Caco-2 (cell line): ENCODE results near the gene SULT2B1. TPM values are rescaled to one million over a fixed set of nuclear protein-coding genes. Genes with fewer than 3 reads are reported as not detected.

Experiments
- BruUV-seq: library from RNA; stranded (reverse); fragments of 400-500 nt; replicated peaks from 2 replicates; lab custom pipeline; 2021; lab: Mats Ljungman, UMichigan
- CTCF ChIA-PET: fragments of 300-600 bp; sonication (Branson Sonifier 250); formaldehyde crosslinking; loops from one replicate; lab custom pipeline; 2022; ENCODE audit warnings: antibody characterized with exemption; lab: Charles Lee
- POLR2A ChIA-PET: fragments of 300-600 bp; sonication (Branson Sonifier 250); formaldehyde crosslinking; loops from one replicate; lab custom pipeline; 2022; ENCODE audit warnings: antibody characterized with exemption; lab: Charles Lee
- DNase-seq, 2 experiments: peaks; one replicate each; pipeline versions ENCODE4 v3.0.0 to v3.0.0-alpha.2; 2020 to 2022
- H3K27me3 ChIP-seq: replicated peaks from 2 replicates; pipeline ENCODE4 v1.6.0; 2011; ENCODE audit warnings: low read length; ENCODE audit not compliant: control insufficient read depth, insufficient read depth
- H3K36me3 ChIP-seq: 2 replicates; pipeline ENCODE4 v1.5.1; 2011; ENCODE audit warnings: low read length; ENCODE audit not compliant: control insufficient read depth, insufficient read depth
- H3K4me1 ChIP-seq: fragments of 250-450 bp; sonication (Bioruptor Pico); 2 replicates; pipeline ENCODE4 v1.5.1; 2020; ENCODE audit warnings: mild to moderate bottlenecking
- H3K4me3 ChIP-seq: 2 replicates; pipeline ENCODE4 v1.5.1; 2011; ENCODE audit warnings: low read depth, mild to moderate bottlenecking, control low read depth, low read length
- H3K9me3 ChIP-seq: fragments of 250-450 bp; sonication (Bioruptor Pico); 2 replicates; pipeline ENCODE4 v1.5.1; 2020; ENCODE audit warnings: mild to moderate bottlenecking, moderate library complexity
- H3K27ac Mint-ChIP-seq: one replicate; pipeline ENCODE4 v1.8.0; 2022; ENCODE audit warnings: mixed read lengths; ENCODE audit not compliant: unreplicated experiment
- H3K27me3 Mint-ChIP-seq: one replicate; pipeline ENCODE4 v1.8.0; 2022; ENCODE audit warnings: mixed read lengths; ENCODE audit not compliant: insufficient read depth, unreplicated experiment
- H3K36me3 Mint-ChIP-seq: one replicate; pipeline ENCODE4 v1.8.0; 2022; ENCODE audit warnings: mild to moderate bottlenecking, mixed read lengths; ENCODE audit not compliant: insufficient read depth, unreplicated experiment
- H3K4me1 Mint-ChIP-seq: one replicate; pipeline ENCODE4 v1.8.0; 2022; ENCODE audit warnings: low read depth, mixed read lengths; ENCODE audit not compliant: unreplicated experiment
- H3K4me3 Mint-ChIP-seq: one replicate; pipeline ENCODE4 v1.8.0; 2022; ENCODE audit warnings: mild to moderate bottlenecking, moderate library complexity, mixed read lengths; ENCODE audit not compliant: unreplicated experiment
- H3K9me3 Mint-ChIP-seq: one replicate; pipeline ENCODE4 v1.8.0; 2022; ENCODE audit warnings: mixed read lengths; ENCODE audit not compliant: unreplicated experiment
- intact Hi-C: fragments of 100-400 bp; cut with micrococcal nuclease; formaldehyde crosslinking; loops from one replicate; pipeline ENCODE4 v1.10.0; 2022; ENCODE audit not compliant: unreplicated experiment
- total RNA-seq: library from RNA; stranded (reverse); gene quantifications from 2 replicates; pipeline ENCODE4 v1.2.3, GENCODE V29; 2022
- TF ChIP-seq, protein P1 (sequence below), 2 experiments: fragments of 200-600 bp in 1 of 2; IDR thresholded peaks; 1 replicate in 1 of 2; 2 replicates in 1 of 2; pipeline versions ENCODE4 v1.5.1 to v1.8.0; 2011 to 2022; ENCODE audit warnings: antibody characterized with exemption in 1 of 2, control low read depth in 1 of 2, inconsistent platforms in 1 of 2, low read depth in 1 of 2, low read length in 1 of 2, mild to moderate bottlenecking in 1 of 2, moderate library complexity in 1 of 2; ENCODE audit not compliant: insufficient read depth in 1 of 2, severe bottlenecking in 1 of 2, unreplicated experiment in 1 of 2

SULT2B1 gene
- total RNA-seq, 1 experiment from 2014 or later = 1.4 TPM

GRCh38 chr19:48506138-48506733, 45.7 kb upstream of the SULT2B1 start:
- ChIA-PET CTCF (interaction anchor here (0.6 to 5.9 kb wide), 17 partner anchors 12 to 185 kb away, joined by 3 to 112 read pairs (median 4); partner anchors contain the start of genes RPL18 and SPHK2), POLR2A (interaction anchor here (0.6 to 1.1 kb wide), 5 partner anchors 13 to 146 kb away, joined by 3 to 10 read pairs (median 4); no protein-coding TSS in a partner anchor)
- BruUV-seq = no TSS peak
- no peaks in the 10 kb centered on the region for H3K36me3 ChIP-seq
- H3K27me3 ChIP-seq = no peaks in the 10 kb centered on the region
- intact Hi-C loops = loop anchor here (1.0 kb wide), 1 partner anchor 78 kb away; no protein-coding TSS in a partner anchor
- peaks cover 15% of the 10 kb centered on the region for H3K36me3 Mint-ChIP-seq
- peaks cover 17% of the 10 kb centered on the region for H3K4me1 Mint-ChIP-seq
- H3K4me1 ChIP-seq = peaks cover 18% of the 10 kb centered on the region; the same call in 1 of the 2 replicates
- no peak overlapping the region for H3K27ac Mint-ChIP-seq
- H3K4me3 ChIP-seq = no peak overlapping the region
- no peak overlapping the region for H3K4me3 Mint-ChIP-seq
- no peaks in the 10 kb centered on the region for H3K9me3 Mint-ChIP-seq
- TF ChIP-seq, protein P1, sequence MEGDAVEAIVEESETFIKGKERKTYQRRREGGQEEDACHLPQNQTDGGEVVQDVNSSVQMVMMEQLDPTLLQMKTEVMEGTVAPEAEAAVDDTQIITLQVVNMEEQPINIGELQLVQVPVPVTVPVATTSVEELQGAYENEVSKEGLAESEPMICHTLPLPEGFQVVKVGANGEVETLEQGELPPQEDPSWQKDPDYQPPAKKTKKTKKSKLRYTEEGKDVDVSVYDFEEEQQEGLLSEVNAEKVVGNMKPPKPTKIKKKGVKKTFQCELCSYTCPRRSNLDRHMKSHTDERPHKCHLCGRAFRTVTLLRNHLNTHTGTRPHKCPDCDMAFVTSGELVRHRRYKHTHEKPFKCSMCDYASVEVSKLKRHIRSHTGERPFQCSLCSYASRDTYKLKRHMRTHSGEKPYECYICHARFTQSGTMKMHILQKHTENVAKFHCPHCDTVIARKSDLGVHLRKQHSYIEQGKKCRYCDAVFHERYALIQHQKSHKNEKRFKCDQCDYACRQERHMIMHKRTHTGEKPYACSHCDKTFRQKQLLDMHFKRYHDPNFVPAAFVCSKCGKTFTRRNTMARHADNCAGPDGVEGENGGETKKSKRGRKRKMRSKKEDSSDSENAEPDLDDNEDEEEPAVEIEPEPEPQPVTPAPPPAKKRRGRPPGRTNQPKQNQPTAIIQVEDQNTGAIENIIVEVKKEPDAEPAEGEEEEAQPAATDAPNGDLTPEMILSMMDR (IDR thresholded peaks at IDR 0.05; ENCODE audit: insufficient read depth in 1 of 2, low read depth in 1 of 2, low read length in 1 of 2, severe bottlenecking in 1 of 2, unreplicated experiment in 1 of 2) = peak; percentile 29 to 61
- H3K27me3 Mint-ChIP-seq = no peaks in the 10 kb centered on the region
- DNase-seq = peak in 1 of 2 experiments; percentile 50
- no peaks in the 10 kb centered on the region for H3K9me3 ChIP-seq

DNA sequence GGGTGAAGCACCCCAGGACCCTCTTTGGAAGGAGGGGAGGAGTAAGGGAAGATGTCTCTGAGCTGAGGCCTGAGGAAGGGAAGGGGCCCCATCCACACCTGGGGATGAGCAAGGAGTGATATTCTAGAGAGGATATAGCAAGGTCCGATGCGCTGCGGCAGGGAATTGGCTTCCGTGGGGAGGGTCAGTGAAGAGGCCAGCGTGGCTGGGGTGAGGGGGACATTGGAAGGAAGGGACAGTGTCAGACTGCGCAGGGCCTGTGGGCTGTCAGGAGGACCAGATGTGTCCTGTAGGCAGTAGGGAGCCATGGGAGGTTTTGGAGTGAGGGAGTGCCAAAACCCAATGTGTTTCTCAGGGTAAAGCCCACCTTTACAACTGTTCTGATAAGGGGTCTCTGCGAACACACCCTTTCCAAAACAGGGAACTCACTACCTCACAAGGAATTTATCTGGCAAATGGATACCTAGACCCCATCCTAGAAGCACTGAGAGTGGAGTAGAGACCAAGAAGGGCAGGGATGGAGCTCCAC, 44.0 kb upstream of the SULT2B1 start:
- Mint-ChIP-seq H3K27me3 (no peaks in the 10 kb centered on the region), H3K27ac (peak overlapping the region; percentile 45), H3K9me3 (no peaks in the 10 kb centered on the region), H3K36me3 (peaks cover 11% of the 10 kb centered on the region), H3K4me3 (no peak overlapping the region), H3K4me1 (peaks cover 16% of the 10 kb centered on the region)
- Histone ChIP-seq H3K27me3 (no peaks in the 10 kb centered on the region), H3K4me3 (no peak overlapping the region), H3K36me3 (no peaks in the 10 kb centered on the region), H3K4me1 (0 out of 2 replicates have a peak, but pooled peaks cover 12% of the 10 kb centered on the region), H3K9me3 (no peaks in the 10 kb centered on the region)
- CTCF ChIA-PET = interaction anchor here (0.5 to 5.9 kb wide), 5 partner anchors 18 to 101 kb away, joined by 3 to 112 read pairs (median 5); no protein-coding TSS in a partner anchor
- POLR2A ChIA-PET = interaction anchor here (0.5 kb wide), 1 partner anchor 50 kb away, joined by 3 read pairs; no protein-coding TSS in a partner anchor
- BruUV-seq = no TSS peak
- TF ChIP-seq, protein P1 (IDR thresholded peaks at IDR 0.05; ENCODE audit: insufficient read depth in 1 of 2, low read depth in 1 of 2, low read length in 1 of 2, severe bottlenecking in 1 of 2, unreplicated experiment in 1 of 2) = no peak
- intact Hi-C loops = no loop called here
- DNase-seq = no peak

- H3K4me1 Mint-ChIP-seq = peaks cover 11% of the 10 kb centered on the region
These were observed 43.1 kb upstream of the SULT2B1 start for GRCh38 chr19:48508729-48509411.

More at GRCh38 chr19:48508729-48509411, 43.1 kb upstream of the SULT2B1 start:
- Mint-ChIP-seq H3K27ac (no peak overlapping the region), H3K4me3 (peak overlapping the region; percentile 27), H3K27me3 (no peaks in the 10 kb centered on the region), H3K36me3 (peaks cover 11% of the 10 kb centered on the region), H3K9me3 (no peaks in the 10 kb centered on the region)
- H3K27me3 ChIP-seq = no peaks in the 10 kb centered on the region
- no TSS peak for BruUV-seq
- TF ChIP-seq, protein P1 (IDR thresholded peaks at IDR 0.05; ENCODE audit: insufficient read depth in 1 of 2, low read depth in 1 of 2, low read length in 1 of 2, severe bottlenecking in 1 of 2, unreplicated experiment in 1 of 2) = no peak
- no peaks in the 10 kb centered on the region for H3K9me3 ChIP-seq
- 0 out of 2 replicates have a peak, but pooled peaks cover 12% of the 10 kb centered on the region for H3K4me1 ChIP-seq
- intact Hi-C loops = no loop called here
- H3K36me3 ChIP-seq = no peaks in the 10 kb centered on the region
- no peak for DNase-seq
- H3K4me3 ChIP-seq = no peak overlapping the region
- CTCF ChIA-PET = interaction anchor here (1.2 to 5.9 kb wide), 2 partner anchors 75 to 100 kb away, joined by 3 to 112 read pairs; no protein-coding TSS in a partner anchor
- POLR2A ChIA-PET = interaction anchor here (0.6 kb wide), 1 partner anchor 22 kb away, joined by 12 read pairs; no protein-coding TSS in a partner anchor
